Colon (tissue), 2 donors: Measurements from ENCODE around the gene ATF3.
"Not testable (repeated sequence)": the region's sequence is repeated elsewhere in the genome, so short reads cannot be mapped to it uniquely, and the experiment has no call there.

ENCODE experiments used
- FAIRE-seq: peaks from 2 replicates; lab custom pipeline; 2012; peaks lifted over from hg19 to GRCh38; lab: Jason Lieb, UNC
- donor health status: control.
- donor health status: control.

The ATF3 gene

GRCh38 chr1:212628046-212628445, 19.5 kb downstream of the ATF3 start:
- FAIRE-seq, result no peak

GRCh38 chr1:212628813-212629415, 20.4 kb downstream of the ATF3 start:
- no peak for FAIRE-seq

GRCh38 chr1:212629450-212630157, 21.0 kb downstream of the ATF3 start:
- no peak for FAIRE-seq

- no peak for FAIRE-seq
Measured at GRCh38 chr1:212630158-212630900, 21.8 kb downstream of the ATF3 start.

GRCh38 chr1:212633161-212633560, 24.6 kb downstream of the ATF3 start:
- FAIRE-seq, result no peak

GRCh38 chr1:212634252-212634651, 25.7 kb downstream of the ATF3 start:
- no peak for FAIRE-seq

- no peak for FAIRE-seq
Measured at GRCh38 chr1:212635141-212635631, 26.6 kb downstream of the ATF3 start.

- FAIRE-seq, result no peak
Measured at GRCh38 chr1:212637902-212638301, 29.3 kb downstream of the ATF3 start.

- no peak for FAIRE-seq
Measured at GRCh38 chr1:212638492-212639151, 30.1 kb downstream of the ATF3 start.

- not testable (repeated sequence) for FAIRE-seq
Measured at GRCh38 chr1:212639524-212639923, 31.0 kb downstream of the ATF3 start.

GRCh38 chr1:212640223-212640878, 31.8 kb downstream of the ATF3 start:
- no peak for FAIRE-seq

- FAIRE-seq, result no peak
Measured at GRCh38 chr1:212641956-212642355, 33.4 kb downstream of the ATF3 start.

- FAIRE-seq, result no peak
Measured at GRCh38 chr1:212643877-212644276, 35.3 kb downstream of the ATF3 start.

- no peak for FAIRE-seq
Measured at GRCh38 chr1:212644866-212645545, 36.4 kb downstream of the ATF3 start.

- FAIRE-seq, result no peak
Measured at GRCh38 chr1:212645546-212646543, 37.3 kb downstream of the ATF3 start.

- no peak for FAIRE-seq
Measured at GRCh38 chr1:212646588-212646987, 38.0 kb downstream of the ATF3 start.

GRCh38 chr1:212647004-212647403, 38.4 kb downstream of the ATF3 start:
- FAIRE-seq, result no peak

- FAIRE-seq, result no peak
Measured at GRCh38 chr1:212648431-212648830, 39.9 kb downstream of the ATF3 start.

- FAIRE-seq, result no peak
Measured at GRCh38 chr1:212649020-212649419, 40.5 kb downstream of the ATF3 start.

GRCh38 chr1:212650228-212650627, 41.7 kb downstream of the ATF3 start:
- FAIRE-seq, result no peak
